ENCODE measurements around the gene RCN1. TPM values are rescaled to one million over a fixed set of nuclear protein-coding genes. Genes with fewer than 3 reads are reported as not detected.

RCN1 gene
- total RNA-seq, 2 donors from 2014 or later, result 88.5 to 91.6 TPM

GRCh38 chr11:32080361-32080980 is 10.4 kb upstream of the RCN1 start:
- DNase-seq (ENCODE audit: low spot score) (no peak), ATAC-seq (ENCODE audit: insufficient number of reproducible peaks, low FRiP score, low read depth) (no peak)
- Histone ChIP-seq H3K27me3 (replicated peaks; ENCODE audit: insufficient read depth) (no peaks in the 10 kb centered on the region), H3K4me3 (no peak overlapping the region), H3K4me1 (ENCODE audit: control insufficient read depth in 1 of 2, low read depth in 2 of 2) (no peaks in the 10 kb centered on the region), H3K36me3 (no peaks in the 10 kb centered on the region), H3K27ac (no peak overlapping the region), H3K9me3 (no peaks in the 10 kb centered on the region)
- no peak for TF ChIP-seq CTCF (IDR thresholded peaks at IDR 0.05)

GRCh38 chr11:32081129-32081641 is 9.7 kb upstream of the RCN1 start:
- DNase-seq (ENCODE audit: low spot score) (no peak), ATAC-seq (ENCODE audit: insufficient number of reproducible peaks, low FRiP score, low read depth) (no peak)
- Histone ChIP-seq H3K9me3 (no peaks in the 10 kb centered on the region), H3K4me1 (ENCODE audit: control insufficient read depth in 1 of 2, low read depth in 2 of 2) (no peaks in the 10 kb centered on the region), H3K27ac (no peak overlapping the region), H3K27me3 (replicated peaks; ENCODE audit: insufficient read depth) (no peaks in the 10 kb centered on the region), H3K36me3 (no peaks in the 10 kb centered on the region), H3K4me3 (no peak overlapping the region)
- TF ChIP-seq CTCF (IDR thresholded peaks at IDR 0.05), result no peak

- H3K4me3 ChIP-seq, result no peak overlapping the region
- no peaks in the 10 kb centered on the region for H3K27me3 ChIP-seq (replicated peaks; ENCODE audit: insufficient read depth)
- no peaks in the 10 kb centered on the region for H3K4me1 ChIP-seq (ENCODE audit: control insufficient read depth in 1 of 2, low read depth in 2 of 2)
- DNase-seq (ENCODE audit: low spot score), result no peak
- no peaks in the 10 kb centered on the region for H3K9me3 ChIP-seq
- ATAC-seq (ENCODE audit: insufficient number of reproducible peaks, low FRiP score, low read depth), result no peak
- H3K27ac ChIP-seq, result no peak overlapping the region
- H3K36me3 ChIP-seq, result no peaks in the 10 kb centered on the region
- no peak for TF ChIP-seq CTCF (IDR thresholded peaks at IDR 0.05)
These were observed 9.0 kb upstream of the RCN1 start for GRCh38 chr11:32081901-32082300.

GRCh38 chr11:32082346-32082986 is 8.4 kb upstream of the RCN1 start:
- Histone ChIP-seq H3K36me3 (no peaks in the 10 kb centered on the region), H3K9me3 (no peaks in the 10 kb centered on the region), H3K4me3 (no peak overlapping the region), H3K27me3 (replicated peaks; ENCODE audit: insufficient read depth) (no peaks in the 10 kb centered on the region), H3K4me1 (ENCODE audit: control insufficient read depth in 1 of 2, low read depth in 2 of 2) (peaks cover 0 to 2% of the 10 kb centered on the region in 2 donors), H3K27ac (no peak overlapping the region)
- ATAC-seq (ENCODE audit: insufficient number of reproducible peaks, low FRiP score, low read depth) (no peak), DNase-seq (ENCODE audit: low spot score) (no peak)
- no peak for TF ChIP-seq CTCF (IDR thresholded peaks at IDR 0.05)

- ATAC-seq (ENCODE audit: insufficient number of reproducible peaks, low FRiP score, low read depth) (no peak), DNase-seq (ENCODE audit: low spot score) (no peak)
- Histone ChIP-seq H3K27ac (peak overlapping the region in 1 of 2 donors; percentile 76), H3K4me3 (peak overlapping the region; percentile 61), H3K9me3 (no peaks in the 10 kb centered on the region), H3K36me3 (no peaks in the 10 kb centered on the region), H3K4me1 (ENCODE audit: control insufficient read depth in 1 of 2, low read depth in 2 of 2) (peaks cover 12 to 32% of the 10 kb centered on the region in 2 donors), H3K27me3 (replicated peaks; ENCODE audit: insufficient read depth) (no peaks in the 10 kb centered on the region)
- TF ChIP-seq CTCF (IDR thresholded peaks at IDR 0.05), result no peak
These were observed 3.3 kb upstream of the RCN1 start for GRCh38 chr11:32087597-32087996.

Measured in thoracic aorta (tissue), 2 donors.